Measurements from ENCODE around the gene IRX6. TPM values are rescaled to one million over a fixed set of nuclear protein-coding genes. Genes with fewer than 3 reads are reported as not detected.

The IRX6 gene
- total RNA-seq, result not detected in 2 replicates

DNA sequence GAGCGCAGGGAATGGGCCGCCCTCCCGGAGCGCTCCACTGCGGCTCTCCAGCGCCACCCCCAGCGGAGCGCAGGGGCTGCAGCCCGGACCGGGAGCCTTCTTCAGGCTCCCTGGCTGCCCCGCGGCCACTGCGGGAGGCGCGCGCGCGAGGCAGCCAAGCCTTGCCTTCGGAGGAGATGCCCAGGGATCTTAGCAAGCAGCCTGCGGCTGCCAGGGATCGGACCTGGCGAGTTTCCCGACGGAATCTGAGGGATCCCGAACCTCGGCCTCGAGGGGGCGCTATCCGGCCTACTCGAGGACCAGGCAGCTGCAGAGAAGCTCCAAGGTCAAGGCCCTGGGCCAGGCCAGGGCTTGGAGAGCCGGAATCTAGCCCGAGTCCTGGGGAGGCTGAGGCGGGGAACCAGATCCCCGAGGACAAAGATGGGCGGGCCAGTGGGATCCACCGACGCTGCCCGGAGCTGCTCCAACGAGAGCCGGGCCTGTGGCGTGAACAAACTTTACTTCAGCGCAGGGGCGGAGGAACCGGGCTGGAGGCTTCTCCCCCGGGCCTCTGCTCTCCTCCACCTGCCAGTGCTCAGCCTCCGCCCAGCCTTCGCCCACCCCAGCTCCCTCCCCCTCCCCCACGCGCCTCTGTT lies at the start of gene IRX6:
Gene IRX6 (plus strand): TSS at position 567 of the 635 bp plus-strand sequence. CDS start 889 bp downstream, outside the sequence.

Other genes with a start within 250 kb of the IRX6 start
- gene MMP2, start 155.0 kb downstream of the IRX6 start, total RNA-seq, result 435 and 737 TPM in 2 replicates
- 0.77 and 5.7 TPM in 2 replicates for gene LPCAT2, start 184.9 kb downstream of the IRX6 start, total RNA-seq
- not detected in 2 replicates for gene CAPNS2, start 242.5 kb downstream of the IRX6 start, total RNA-seq